ENCODE results near the gene CPNE4.

CPNE4 gene

GRCh38 chr3:131484496-131485111 lies 550.2 kb downstream of the CPNE4 start:
- no peak for DNase-seq (ENCODE audit: low read depth in 2 of 2, low spot score in 1 of 2)

Data from stimulated activated CD8-positive, alpha-beta memory T cell treated with anti-CD3 and anti-CD28 coated beads, Interleukin-4, amount 100 ng/mL, for 4 hours (primary cell).